ENCODE results near the gene SIKE1.
"Not testable (repeated sequence)": the region's sequence is repeated elsewhere in the genome, so short reads cannot be mapped to it uniquely, and the experiment has no call there.

SIKE1 gene

GRCh38 chr1:114755006-114755931 is 25.2 kb downstream of the SIKE1 start:
- no peak for DNase-seq

- DNase-seq = not testable (repeated sequence)
Observed at GRCh38 chr1:114753702-114754101, 26.8 kb downstream of the SIKE1 start.

GRCh38 chr1:114753143-114753542 is 27.3 kb downstream of the SIKE1 start:
- DNase-seq = no peak

GRCh38 chr1:114750780-114751179 is 29.7 kb downstream of the SIKE1 start:
- no peak for DNase-seq

- DNase-seq = no peak
Observed at GRCh38 chr1:114749835-114750234, 30.6 kb downstream of the SIKE1 start.

GRCh38 chr1:114746450-114747121 is 33.9 kb downstream of the SIKE1 start:
- DNase-seq = no peak

- DNase-seq = no peak
Observed at GRCh38 chr1:114745291-114745690, 35.2 kb downstream of the SIKE1 start.

GRCh38 chr1:114741963-114742746 is 38.3 kb downstream of the SIKE1 start:
- DNase-seq = no peak

GRCh38 chr1:114740331-114740730 is 40.2 kb downstream of the SIKE1 start:
- no peak for DNase-seq

GRCh38 chr1:114737314-114737849 is 43.1 kb downstream of the SIKE1 start:
- DNase-seq = no peak

GRCh38 chr1:114735479-114735878 is 45.0 kb downstream of the SIKE1 start:
- DNase-seq = no peak

GRCh38 chr1:114729782-114730181 is 50.7 kb downstream of the SIKE1 start:
- no peak for DNase-seq

GRCh38 chr1:114728553-114728952 is 51.9 kb downstream of the SIKE1 start:
- DNase-seq = no peak

- DNase-seq = no peak
Observed at GRCh38 chr1:114725230-114725629, 55.3 kb downstream of the SIKE1 start.

GRCh38 chr1:114723915-114724314 is 56.6 kb downstream of the SIKE1 start:
- no peak for DNase-seq

- DNase-seq = no peak
Observed at GRCh38 chr1:114723457-114723856, 57.0 kb downstream of the SIKE1 start.

- DNase-seq = no peak
Observed at GRCh38 chr1:114720492-114720891, 60.0 kb downstream of the SIKE1 start.

Data from SW 1271 (cell line).